CD1c-positive myeloid dendritic cell (primary cell): ENCODE results near the gene PDE9A.
A peak's percentile ranks its signal among the peaks of the same experiment; 100 is the strongest.

Source experiments
- DNase-seq: peaks from one replicate; pipeline ENCODE4 v3.0.0-alpha.2; 2016; ENCODE audit errors: extremely low spot score

The PDE9A gene

GRCh38 chr21:42756580-42757250 lies 103.3 kb downstream of the PDE9A start:
- no peak for DNase-seq

GRCh38 chr21:42757422-42757821 lies 104.0 kb downstream of the PDE9A start:
- no peak for DNase-seq

GRCh38 chr21:42757826-42758655 lies 104.6 kb downstream of the PDE9A start:
- DNase-seq = no peak

DNA sequence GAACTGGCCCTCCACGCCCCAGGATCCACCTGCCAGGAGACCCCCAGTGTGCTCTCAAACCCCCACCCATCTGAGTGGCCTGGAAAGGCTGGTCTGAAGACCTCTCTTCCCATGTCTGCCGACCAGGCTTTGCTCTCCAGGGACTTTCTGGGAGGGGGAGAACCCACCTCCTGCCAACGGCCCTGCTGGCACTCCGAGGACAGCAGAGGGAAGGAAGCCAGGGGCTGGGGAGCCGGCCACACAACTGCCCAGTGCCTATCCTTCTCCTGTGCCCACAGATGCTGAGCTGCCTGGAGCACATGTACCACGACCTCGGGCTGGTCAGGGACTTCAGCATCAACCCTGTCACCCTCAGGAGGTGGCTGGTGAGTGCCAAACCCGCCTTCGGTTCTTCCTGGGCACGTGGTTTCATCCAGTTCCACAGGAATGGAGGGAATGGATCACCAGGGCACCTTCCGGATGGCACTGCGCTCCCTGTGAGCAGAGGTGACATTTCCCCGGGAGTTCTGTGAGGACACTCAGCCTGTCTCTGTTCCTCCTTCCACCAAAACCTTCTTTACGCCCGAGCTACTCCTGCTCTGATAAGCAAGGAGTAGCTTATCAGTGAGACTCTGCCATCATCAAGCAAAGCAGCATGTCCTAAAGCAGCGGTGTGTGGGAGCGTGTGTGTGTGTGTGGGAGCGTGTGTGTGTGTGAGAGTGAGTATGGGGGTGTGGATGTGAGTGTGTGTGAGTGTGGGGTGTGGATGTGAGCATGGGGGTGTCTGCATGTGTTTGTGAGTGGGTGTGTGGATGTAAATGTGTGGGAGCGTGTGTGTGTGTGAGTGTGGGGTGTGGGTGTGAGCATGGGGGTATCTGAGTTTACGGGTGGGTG lies 105.5 kb downstream of the PDE9A start:
- no peak for DNase-seq

- DNase-seq = no peak
These were observed 106.1 kb downstream of the PDE9A start for GRCh38 chr21:42759594-42759927.

- no peak for DNase-seq
These were observed 107.0 kb downstream of the PDE9A start for GRCh38 chr21:42760361-42760950.

DNA sequence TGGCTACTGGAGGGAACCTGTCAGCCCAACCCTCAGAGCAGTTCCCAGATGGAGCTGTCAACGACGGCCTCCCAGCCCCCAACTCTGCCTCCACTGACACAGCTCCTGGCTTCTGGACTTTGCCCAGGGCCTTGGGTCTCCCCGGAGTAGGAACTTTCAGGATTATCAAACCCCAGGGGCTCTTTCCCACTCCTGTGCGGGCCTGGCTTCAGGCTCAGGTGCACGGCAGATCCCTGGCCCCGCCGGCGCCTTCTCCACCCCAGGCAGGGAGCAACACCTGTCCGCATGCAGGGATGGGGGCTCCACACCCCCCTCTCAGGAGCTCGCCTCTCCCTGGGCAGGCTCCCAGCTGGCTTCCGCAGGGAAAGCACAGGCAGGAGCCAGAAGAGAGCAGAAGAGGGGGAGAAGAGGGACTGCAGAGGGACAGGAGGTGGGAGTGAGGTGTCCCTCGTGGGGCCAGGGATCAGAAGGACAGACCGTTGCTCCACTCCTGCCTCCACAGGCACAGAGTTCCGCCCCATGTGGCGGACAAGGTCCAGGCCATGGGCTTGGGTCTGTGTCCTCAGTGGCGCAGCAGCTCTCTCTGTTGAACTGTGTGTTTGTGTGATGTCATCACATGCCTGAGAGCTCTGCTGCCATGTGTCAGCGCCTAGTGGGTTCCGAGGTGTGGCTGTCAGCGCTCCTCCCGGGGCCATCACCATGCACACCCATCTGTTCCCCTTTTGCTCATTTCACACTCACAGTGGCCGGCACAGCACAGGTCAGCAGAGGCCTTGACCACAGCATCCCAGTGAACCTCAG lies 107.7 kb downstream of the PDE9A start:
- DNase-seq = no peak

DNA sequence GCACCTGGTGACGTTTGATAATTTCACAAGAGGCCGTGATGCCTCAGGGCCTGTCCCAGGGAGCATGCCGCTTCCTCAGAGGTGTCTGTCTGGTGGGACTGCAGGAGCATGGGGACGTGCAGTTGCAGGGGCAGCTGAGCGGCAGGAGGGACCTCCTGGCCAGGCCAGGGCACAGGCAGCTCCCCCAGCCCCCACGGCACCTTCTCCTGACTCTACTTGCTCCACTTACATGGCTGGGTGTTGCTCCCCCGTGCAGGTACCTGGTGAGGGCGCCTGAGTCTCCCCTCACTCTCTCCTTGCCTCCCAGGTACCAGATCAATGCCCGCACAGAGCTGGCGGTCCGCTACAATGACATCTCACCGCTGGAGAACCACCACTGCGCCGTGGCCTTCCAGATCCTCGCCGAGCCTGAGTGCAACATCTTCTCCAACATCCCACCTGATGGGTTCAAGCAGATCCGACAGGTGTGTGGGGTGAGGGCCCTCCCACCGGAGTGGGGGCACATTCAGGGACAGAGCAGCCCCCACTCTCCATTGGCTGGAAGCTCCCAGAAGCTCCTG lies 108.4 kb downstream of the PDE9A start:
- DNase-seq = no peak

- DNase-seq = peak; percentile 75
These were observed 110.4 kb downstream of the PDE9A start for GRCh38 chr21:42763581-42764442.

DNA sequence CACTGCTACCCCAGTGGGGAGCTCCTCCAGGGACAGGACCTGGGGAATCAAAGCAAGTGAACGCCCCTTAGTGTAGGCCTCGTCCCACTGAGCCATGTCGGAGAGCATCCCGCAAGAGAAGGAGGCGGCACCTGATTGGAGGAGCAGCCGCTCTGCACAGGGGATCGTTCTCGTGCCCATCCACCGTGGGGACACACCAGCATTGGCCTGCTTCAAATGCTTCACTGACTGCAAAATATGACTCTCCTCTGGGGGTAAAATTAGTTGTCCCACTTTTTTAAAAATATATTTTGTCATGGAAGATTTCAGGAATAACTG lies 111.0 kb downstream of the PDE9A start:
- DNase-seq = no peak

DNA sequence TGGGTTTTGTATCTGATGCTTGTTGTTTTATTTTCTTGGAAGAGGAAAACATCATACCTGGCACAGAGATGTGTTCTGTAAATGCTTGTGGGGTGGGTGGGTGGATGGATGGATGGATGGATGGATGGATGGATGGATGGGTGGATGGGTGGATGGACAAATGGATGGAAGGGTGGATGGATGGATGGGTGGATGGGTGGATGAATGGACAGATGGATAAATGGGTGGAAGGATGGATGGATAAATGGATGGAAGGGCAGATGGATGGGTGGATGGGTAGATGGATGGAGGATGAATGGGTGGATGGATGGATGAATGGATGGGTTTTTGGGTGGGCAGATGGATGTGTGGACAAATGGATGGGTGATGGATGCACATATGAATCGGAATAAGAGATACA lies 111.5 kb downstream of the PDE9A start:
- DNase-seq = no peak

DNA sequence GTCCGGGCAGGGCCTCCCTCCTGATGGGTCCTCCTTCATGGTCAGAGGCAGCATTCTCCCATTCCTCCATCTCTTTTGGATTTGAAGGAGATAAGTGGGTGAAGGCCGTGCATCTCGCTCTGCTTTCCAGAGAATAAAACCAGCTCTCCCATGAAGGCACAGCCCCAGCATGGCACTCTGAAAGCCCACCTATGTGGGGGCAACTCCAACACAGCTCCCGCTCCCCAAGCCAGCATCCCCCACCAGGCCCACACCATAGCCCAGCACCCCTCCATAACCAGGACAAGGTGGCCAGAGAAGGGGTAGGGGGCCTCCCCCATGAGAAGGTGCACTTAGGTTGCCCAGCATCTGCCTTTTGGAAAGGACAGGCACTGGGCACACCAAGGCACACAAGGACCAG lies 112.2 kb downstream of the PDE9A start:
- no peak for DNase-seq

DNA sequence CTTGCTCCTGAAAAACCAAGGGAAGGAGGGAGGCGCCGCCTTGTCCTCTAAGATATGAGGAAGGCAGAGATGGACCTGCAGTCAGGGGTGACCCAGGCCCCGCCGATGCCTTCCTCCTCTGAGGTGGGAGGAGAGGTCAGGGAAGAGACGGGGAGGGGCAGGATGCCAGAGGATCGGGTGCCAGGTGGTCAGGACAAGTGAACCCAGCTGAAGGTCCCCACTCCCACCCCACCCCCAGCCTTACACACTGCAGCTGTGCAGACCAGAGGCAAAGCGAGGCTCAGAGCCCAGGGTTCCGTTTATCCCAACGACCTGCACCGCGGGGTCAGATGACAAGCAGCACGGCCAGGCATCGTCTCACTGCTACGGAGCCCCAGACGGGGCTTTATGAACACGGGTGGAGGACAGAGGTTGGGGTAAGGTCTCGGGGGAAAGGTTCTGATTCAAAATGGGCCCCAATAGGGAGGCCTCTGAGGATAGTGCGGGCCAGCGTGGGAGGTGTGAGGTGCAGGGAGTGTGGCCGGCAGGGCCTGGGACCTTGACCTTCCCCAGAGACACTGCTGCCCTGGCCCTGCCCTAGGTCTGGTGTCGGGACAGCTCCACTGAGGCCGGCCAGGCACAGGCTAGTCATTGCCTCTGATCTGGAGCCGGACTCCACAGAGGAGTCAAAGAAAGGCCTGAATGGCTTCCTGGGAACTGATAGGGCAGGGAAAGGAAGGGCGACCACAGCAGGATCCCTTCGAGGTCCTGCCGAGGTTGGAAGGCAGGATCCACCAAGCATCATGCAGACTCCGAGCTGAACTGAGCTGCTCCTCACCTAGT lies 113.5 kb downstream of the PDE9A start:
- DNase-seq = no peak

DNA sequence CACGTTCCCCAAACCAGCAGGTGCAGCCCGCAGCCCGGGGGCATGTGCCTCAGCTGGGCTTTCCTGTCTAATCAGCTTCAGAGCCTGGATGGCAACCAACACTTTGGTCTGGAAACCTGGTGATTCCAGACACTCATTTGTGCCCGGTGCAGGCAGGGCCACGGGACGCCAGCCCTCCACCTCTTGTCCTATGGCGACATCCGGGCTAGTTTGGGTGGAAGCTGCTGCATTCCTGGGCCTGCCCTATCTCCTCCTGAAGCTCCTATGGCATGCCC lies 114.1 kb downstream of the PDE9A start:
- no peak for DNase-seq

DNA sequence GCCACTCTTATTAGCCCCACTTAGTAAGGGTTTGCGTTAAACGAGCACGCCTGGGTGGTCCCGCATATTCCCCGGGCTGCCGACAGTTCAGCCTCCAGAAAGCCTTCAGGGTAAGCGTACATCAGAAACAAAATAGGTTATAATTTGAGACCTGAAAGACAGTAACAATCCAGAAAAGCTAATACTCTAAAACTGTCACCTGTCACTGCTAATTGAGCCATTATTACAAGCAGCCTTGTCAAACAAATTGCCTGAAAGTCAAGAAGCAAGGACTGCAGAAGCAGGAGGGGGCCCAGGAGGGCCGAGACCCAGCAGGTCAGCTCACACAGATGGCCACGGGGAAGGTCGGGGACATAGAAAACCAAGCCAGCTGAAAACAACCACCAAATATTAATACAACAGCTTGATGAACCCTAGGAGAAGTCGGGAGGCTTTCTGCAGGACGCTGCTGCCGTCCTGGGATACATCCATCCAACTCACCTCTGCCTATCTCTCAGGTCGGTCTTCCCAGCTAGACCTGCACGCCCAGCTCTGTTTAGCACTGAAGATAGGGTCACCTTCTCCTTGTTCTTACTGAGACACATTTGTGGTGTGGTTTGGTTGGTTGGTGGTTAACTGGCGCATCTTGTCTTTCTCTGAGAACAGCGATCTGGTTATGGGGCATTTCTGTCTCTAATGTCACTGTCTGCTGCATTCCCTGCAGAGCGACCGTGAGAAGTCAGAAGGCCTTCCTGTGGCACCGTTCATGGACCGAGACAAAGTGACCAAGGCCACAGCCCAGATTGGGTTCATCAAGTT lies 115.1 kb downstream of the PDE9A start:
- no peak for DNase-seq

DNA sequence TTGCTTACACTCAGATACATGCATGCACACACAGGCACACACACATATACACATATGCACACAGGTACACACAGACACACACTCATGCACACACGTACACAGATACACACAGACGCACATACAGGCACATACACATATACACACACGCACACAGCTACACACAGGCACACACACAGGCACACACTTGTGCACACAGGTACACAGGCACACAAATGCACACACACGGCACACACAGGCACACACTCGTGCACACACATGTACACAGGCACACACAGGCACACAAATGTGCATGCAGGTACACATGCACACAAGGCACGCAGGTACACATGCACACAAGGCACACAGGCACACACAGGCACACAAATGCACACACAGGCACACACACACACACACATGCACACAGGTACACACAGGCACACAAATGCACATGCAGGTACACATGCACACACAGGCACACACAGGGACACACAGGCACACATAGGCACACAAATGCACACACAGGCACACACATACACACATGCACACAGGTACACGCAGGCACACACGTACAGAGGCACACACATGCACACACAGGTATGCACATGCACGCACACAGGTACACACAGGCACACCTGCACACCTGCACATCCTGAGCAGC lies 115.9 kb downstream of the PDE9A start:
- no peak for DNase-seq

DNA sequence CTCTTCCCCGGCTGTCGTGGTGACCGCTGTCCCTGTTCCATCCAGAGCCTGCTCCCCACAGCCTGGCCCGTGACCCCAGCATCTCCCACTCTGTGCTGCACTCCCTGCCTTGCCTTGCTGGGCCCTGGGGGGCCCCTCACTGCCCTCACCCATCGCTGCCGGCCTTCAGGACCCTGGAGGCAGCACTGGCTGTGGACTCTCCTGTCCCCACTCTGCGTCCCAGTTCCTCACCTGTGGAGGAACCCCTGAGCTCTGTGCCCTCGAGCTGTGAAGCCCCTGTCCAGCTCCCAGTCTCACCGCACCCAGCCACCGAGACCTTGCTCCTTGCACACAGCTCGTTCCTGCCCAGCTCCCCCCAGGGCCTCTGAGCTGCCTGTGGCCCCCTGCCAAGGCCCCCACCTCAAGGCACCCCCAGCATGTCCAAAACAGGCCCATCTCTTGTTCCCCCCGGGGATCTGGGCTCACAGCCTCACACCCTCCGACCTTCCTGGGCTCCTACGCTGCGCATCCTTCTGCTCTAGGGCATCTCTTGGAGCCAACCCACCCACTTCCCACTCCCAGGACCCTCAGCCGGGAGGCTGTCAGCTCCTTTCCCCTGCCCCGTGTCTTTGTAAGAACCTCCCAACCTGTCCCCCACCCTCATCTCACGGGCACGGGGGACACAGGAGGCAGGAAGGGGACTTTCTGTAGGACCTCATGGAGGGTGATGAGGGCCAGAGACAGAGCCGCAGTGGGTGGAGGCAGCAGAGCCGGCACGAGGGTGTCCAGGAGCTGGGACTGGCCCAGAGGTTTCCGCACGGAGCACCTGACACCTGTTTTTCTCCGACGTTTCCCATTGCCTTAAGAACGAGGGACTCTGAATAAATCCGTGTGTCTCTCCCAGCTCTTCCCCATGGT lies 116.6 kb downstream of the PDE9A start:
- no peak for DNase-seq
